SH-SY5Y (cell line): ENCODE data around the gene SPRR2D.

ENCODE experiments used
- GATA2 ChIP-seq: IDR thresholded peaks from 2 replicates; pipeline ENCODE4 v1.6.1; 2011; ENCODE audit warnings: mild to moderate bottlenecking, low read depth, low read length
- GATA3 ChIP-seq: IDR thresholded peaks from 2 replicates; pipeline ENCODE4 v1.6.1; 2011; ENCODE audit warnings: low read depth, mild to moderate bottlenecking, low read length, moderate library complexity

DNA sequence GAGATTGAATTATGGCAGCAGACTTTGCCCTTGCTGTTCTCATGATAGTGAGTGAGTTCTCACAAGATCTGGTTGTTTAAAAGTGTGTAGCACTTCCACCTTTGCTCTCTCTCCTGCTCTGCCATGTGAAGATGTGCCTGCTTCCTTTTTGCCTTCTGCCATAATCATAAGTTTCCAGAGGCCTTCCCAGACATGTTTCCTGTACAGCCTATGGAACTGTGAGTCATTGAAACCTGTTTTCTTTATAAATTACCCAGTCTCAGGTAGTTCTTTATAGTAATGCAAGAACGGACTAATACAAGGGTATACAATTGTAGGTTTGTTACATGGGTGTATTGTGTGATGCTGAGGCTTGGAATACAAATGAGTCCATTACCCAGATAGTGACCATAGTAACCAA lies 5.7 kb downstream of the SPRR2D start:
- no peak for TF ChIP-seq GATA2
- no peak for TF ChIP-seq GATA3
